ENCODE data around the gene BUB3.

GRCh38 chr10:123139165-123139520 lies 15.1 kb upstream of the BUB3 start:
- TF ChIP-seq, protein P1, sequence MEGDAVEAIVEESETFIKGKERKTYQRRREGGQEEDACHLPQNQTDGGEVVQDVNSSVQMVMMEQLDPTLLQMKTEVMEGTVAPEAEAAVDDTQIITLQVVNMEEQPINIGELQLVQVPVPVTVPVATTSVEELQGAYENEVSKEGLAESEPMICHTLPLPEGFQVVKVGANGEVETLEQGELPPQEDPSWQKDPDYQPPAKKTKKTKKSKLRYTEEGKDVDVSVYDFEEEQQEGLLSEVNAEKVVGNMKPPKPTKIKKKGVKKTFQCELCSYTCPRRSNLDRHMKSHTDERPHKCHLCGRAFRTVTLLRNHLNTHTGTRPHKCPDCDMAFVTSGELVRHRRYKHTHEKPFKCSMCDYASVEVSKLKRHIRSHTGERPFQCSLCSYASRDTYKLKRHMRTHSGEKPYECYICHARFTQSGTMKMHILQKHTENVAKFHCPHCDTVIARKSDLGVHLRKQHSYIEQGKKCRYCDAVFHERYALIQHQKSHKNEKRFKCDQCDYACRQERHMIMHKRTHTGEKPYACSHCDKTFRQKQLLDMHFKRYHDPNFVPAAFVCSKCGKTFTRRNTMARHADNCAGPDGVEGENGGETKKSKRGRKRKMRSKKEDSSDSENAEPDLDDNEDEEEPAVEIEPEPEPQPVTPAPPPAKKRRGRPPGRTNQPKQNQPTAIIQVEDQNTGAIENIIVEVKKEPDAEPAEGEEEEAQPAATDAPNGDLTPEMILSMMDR (IDR thresholded peaks at IDR 0.05): no peak
- TF ChIP-seq POLR2AphosphoS5 (IDR thresholded peaks at IDR 0.05): no peak
- no peak for TF ChIP-seq POLR2A (IDR thresholded peaks at IDR 0.05)
- TF ChIP-seq EP300 (IDR thresholded peaks at IDR 0.05): no peak

Measured in sigmoid colon (tissue), 4 donors.